ENCODE measurements around the gene YPEL1. TPM values are rescaled to one million over a fixed set of nuclear protein-coding genes. Genes with fewer than 3 reads are reported as not detected.

YPEL1 gene
- total and polyA plus RNA-seq, 2 of the 13 experiments (the other 11 are each of a cell fraction or from before 2014, with no cell fraction given) = 0.33 to 2.5 TPM

DNA sequence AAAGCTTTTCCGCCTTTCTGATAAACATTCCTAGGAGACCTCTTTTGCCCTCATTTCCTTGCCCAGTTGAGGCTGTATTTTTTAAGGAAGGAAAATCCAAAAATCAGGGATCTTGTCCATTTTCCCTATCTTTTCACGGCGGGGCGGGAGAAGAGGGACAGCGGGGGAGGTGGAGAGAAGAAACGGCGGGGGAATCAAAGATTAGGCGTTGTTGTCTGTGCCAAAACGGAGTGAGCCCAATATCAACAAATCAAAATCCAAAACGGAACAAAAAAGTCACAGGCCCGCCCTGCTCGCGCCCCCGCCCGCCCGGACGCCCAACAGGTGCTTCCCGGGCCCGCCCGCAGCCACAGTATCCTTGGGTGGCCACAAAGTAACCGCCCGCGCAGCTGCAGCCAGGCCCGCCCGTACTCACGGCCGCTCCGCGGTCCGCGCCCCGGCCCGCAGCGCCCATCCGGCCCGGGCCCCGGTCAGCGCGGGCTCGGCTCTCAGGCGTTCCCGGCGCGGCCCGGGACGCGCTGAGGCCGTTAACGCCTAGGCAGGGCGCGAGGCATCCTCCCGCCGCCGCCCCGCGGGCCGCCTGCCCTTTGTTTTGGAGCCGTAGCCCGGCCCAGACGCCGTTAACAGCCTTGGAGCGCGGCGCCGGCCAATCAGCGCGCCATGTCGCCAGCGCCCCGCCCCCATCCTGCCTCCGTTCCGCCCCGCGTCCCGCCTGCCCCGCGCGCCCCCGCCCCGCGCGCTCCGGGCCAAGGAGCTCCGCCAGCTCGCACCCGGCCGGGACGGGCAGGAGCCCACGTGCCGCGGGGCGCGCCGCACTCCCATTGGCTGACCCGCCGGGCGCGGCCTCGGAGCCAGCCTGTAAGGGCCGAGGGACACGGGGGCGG, at the start of gene YPEL1 (continued):
- TF ChIP-seq PRDM15 (CRISPR knock-in tag; IDR thresholded peaks at IDR 0.05) = peak; percentile 75
- no peak for TF ChIP-seq SRSF1 (optimal IDR thresholded peaks at IDR 0.05; ENCODE audit: low read depth, low read length)
- no peak; the same call in 1 of the 2 replicates for TF ChIP-seq PHF21A (CRISPR knock-in tag; IDR thresholded peaks at IDR 0.05)
- no peak for TF ChIP-seq ZNF296 (CRISPR knock-in tag; conservative IDR thresholded peaks at IDR 0.05)
- TF ChIP-seq ZNF446 (CRISPR knock-in tag; IDR thresholded peaks at IDR 0.05) = peak; percentile 67; the same call in 1 of the 2 replicates
- TF ChIP-seq ATF2 (CRISPR knock-in tag; IDR thresholded peaks at IDR 0.05) = no peak
- TF ChIP-seq, protein P1, sequence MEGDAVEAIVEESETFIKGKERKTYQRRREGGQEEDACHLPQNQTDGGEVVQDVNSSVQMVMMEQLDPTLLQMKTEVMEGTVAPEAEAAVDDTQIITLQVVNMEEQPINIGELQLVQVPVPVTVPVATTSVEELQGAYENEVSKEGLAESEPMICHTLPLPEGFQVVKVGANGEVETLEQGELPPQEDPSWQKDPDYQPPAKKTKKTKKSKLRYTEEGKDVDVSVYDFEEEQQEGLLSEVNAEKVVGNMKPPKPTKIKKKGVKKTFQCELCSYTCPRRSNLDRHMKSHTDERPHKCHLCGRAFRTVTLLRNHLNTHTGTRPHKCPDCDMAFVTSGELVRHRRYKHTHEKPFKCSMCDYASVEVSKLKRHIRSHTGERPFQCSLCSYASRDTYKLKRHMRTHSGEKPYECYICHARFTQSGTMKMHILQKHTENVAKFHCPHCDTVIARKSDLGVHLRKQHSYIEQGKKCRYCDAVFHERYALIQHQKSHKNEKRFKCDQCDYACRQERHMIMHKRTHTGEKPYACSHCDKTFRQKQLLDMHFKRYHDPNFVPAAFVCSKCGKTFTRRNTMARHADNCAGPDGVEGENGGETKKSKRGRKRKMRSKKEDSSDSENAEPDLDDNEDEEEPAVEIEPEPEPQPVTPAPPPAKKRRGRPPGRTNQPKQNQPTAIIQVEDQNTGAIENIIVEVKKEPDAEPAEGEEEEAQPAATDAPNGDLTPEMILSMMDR (CRISPR knock-in tag; IDR thresholded peaks at IDR 0.05) = no peak
- no peak for TF ChIP-seq KDM5A (IDR thresholded peaks at IDR 0.05; ENCODE audit: borderline replicate concordance, low read length)
- TF ChIP-seq GATAD1 (CRISPR knock-in tag; IDR thresholded peaks at IDR 0.05) = no peak
- TF ChIP-seq ZNF552 (CRISPR knock-in tag; IDR thresholded peaks at IDR 0.05; ENCODE audit: borderline replicate concordance) = no peak
- TF ChIP-seq ZFP62 (CRISPR knock-in tag; IDR thresholded peaks at IDR 0.05) = no peak
- TF ChIP-seq MTF2 (CRISPR knock-in tag; IDR thresholded peaks at IDR 0.05; ENCODE audit: borderline replicate concordance) = no peak
- TF ChIP-seq KLF12 (CRISPR knock-in tag; IDR thresholded peaks at IDR 0.05; ENCODE audit: borderline replicate concordance) = no peak
- no peak for TF ChIP-seq ZNF567 (CRISPR knock-in tag; IDR thresholded peaks at IDR 0.05; ENCODE audit: borderline replicate concordance)
- no peak for TF ChIP-seq MYNN (CRISPR knock-in tag; IDR thresholded peaks at IDR 0.05; ENCODE audit: low read depth)
- no peak for TF ChIP-seq GATA4 (IDR thresholded peaks at IDR 0.05; ENCODE audit: borderline replicate concordance, low read depth)
- TF ChIP-seq ADNP (CRISPR knock-in tag; IDR thresholded peaks at IDR 0.05) = no peak
- no peak for TF ChIP-seq TEAD2 (CRISPR knock-in tag; IDR thresholded peaks at IDR 0.05)
- TF ChIP-seq, protein P2, sequence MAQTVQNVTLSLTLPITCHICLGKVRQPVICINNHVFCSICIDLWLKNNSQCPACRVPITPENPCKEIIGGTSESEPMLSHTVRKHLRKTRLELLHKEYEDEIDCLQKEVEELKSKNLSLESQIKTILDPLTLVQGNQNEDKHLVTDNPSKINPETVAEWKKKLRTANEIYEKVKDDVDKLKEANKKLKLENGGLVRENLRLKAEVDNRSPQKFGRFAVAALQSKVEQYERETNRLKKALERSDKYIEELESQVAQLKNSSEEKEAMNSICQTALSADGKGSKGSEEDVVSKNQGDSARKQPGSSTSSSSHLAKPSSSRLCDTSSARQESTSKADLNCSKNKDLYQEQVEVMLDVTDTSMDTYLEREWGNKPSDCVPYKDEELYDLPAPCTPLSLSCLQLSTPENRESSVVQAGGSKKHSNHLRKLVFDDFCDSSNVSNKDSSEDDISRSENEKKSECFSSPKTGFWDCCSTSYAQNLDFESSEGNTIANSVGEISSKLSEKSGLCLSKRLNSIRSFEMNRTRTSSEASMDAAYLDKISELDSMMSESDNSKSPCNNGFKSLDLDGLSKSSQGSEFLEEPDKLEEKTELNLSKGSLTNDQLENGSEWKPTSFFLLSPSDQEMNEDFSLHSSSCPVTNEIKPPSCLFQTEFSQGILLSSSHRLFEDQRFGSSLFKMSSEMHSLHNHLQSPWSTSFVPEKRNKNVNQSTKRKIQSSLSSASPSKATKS (CRISPR knock-in tag; IDR thresholded peaks at IDR 0.05) = no peak
- TF ChIP-seq SRSF4 (IDR thresholded peaks at IDR 0.05; ENCODE audit: low read depth, low read length, poor library complexity, severe bottlenecking) = no peak

Data from HepG2 (cell line).